ENCODE results near the gene PCMT1. TPM values are rescaled to one million over a fixed set of nuclear protein-coding genes. Genes with fewer than 3 reads are reported as not detected.

Gene PCMT1
- total and polyA plus RNA-seq, 2 donors (not counting 1 experiment from before 2014, with no cell fraction given), result 30.3 to 46.4 TPM

- Histone ChIP-seq H3K4me2 (replicated peaks; ENCODE audit: low read depth, low read length, poor library complexity, severe bottlenecking) (peak within 1 kb of the TSS; percentile 84), H3K9ac (ENCODE audit: low read length) (peak within 1 kb of the TSS; percentile 96), H2AFZ (ENCODE audit: insufficient read depth, low read depth, low read length, poor library complexity, severe bottlenecking) (peak within 1 kb of the TSS; percentile 89), H3K4me3 (ENCODE audit: control extremely low read depth in 1 of 5, extremely low read depth in 1 of 5, insufficient read depth in 1 of 5, low read depth in 2 of 5, low read length in 4 of 5) (peak within 1 kb of the TSS; percentile 80 to 92 (median 86)), H3K27me3 (replicated peaks in 1 of 4; ENCODE audit: control extremely low read depth in 1 of 4, control insufficient read depth in 3 of 4, insufficient read depth in 4 of 4, low read length in 3 of 4) (no peaks in the 10 kb centered on the region), H3K4me1 (ENCODE audit: control insufficient read depth in 2 of 2, insufficient read depth in 2 of 2, low read length in 2 of 2) (peaks cover 23% of the 10 kb centered on the region in 2 donors), H3K79me2 (ENCODE audit: control insufficient read depth, insufficient read depth, low read length) (peaks cover 59% of the 10 kb centered on the region), H3K36me3 (replicated peaks in 1 of 2; ENCODE audit: control extremely low read depth in 1 of 2, control insufficient read depth in 1 of 2, extremely low read depth in 1 of 2, insufficient read depth in 2 of 2, low read length in 1 of 2) (peaks cover 0 to 4% of the 10 kb centered on the region in 2 experiments), H3K27ac (ENCODE audit: low read length in 2 of 2) (peak within 1 kb of the TSS; percentile 79 to 92), H4K20me1 (ENCODE audit: control insufficient read depth, insufficient read depth, low read length, poor library complexity, severe bottlenecking) (peaks cover 13% of the 10 kb centered on the region), H3K9me3 (ENCODE audit: control extremely low read depth in 1 of 3, control insufficient read depth in 2 of 3, insufficient read depth in 1 of 3, low read length in 2 of 3) (no peaks in the 10 kb centered on the region)
- ChIA-PET CTCF (interaction anchor here (1.2 to 2.2 kb wide), 5 partner anchors 10 to 172 kb away, joined by 3 to 5 read pairs (median 3); partner anchors contain the start of genes GINM1, NUP43 and PPIL4), POLR2A (interaction anchor here (0.6 to 1.5 kb wide), 8 partner anchors 9 to 903 kb away, joined by 3 to 8 read pairs (median 4); partner anchors contain the start of genes GINM1, NUP43 and PPIL4)
- H3K4me1 Mint-ChIP-seq, result peaks cover 33% of the 10 kb centered on the region
- no peak for TF ChIP-seq EZH2 (IDR thresholded peaks at IDR 0.05; ENCODE audit: borderline replicate concordance, insufficient read depth, low read depth, low read length, poor library complexity, severe bottlenecking)
- TF ChIP-seq, protein P1, sequence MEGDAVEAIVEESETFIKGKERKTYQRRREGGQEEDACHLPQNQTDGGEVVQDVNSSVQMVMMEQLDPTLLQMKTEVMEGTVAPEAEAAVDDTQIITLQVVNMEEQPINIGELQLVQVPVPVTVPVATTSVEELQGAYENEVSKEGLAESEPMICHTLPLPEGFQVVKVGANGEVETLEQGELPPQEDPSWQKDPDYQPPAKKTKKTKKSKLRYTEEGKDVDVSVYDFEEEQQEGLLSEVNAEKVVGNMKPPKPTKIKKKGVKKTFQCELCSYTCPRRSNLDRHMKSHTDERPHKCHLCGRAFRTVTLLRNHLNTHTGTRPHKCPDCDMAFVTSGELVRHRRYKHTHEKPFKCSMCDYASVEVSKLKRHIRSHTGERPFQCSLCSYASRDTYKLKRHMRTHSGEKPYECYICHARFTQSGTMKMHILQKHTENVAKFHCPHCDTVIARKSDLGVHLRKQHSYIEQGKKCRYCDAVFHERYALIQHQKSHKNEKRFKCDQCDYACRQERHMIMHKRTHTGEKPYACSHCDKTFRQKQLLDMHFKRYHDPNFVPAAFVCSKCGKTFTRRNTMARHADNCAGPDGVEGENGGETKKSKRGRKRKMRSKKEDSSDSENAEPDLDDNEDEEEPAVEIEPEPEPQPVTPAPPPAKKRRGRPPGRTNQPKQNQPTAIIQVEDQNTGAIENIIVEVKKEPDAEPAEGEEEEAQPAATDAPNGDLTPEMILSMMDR (IDR thresholded peaks at IDR 0.05), result no peak
- H3K27ac Mint-ChIP-seq, result peak within 1 kb of the TSS; percentile 95
- intact Hi-C loops (cut with micrococcal nuclease), result loop anchor here (1.0 to 5.0 kb wide), 4 partner anchors 28 to 401 kb away; partner anchors contain the start of genes GINM1, NUP43 and TAB2
- no peaks in the 10 kb centered on the region for H3K27me3 Mint-ChIP-seq
- H3K9me3 Mint-ChIP-seq (ENCODE audit: insufficient read depth), result no peaks in the 10 kb centered on the region
- ATAC-seq (ENCODE audit: low read depth) (peak; percentile 92), DNase-seq (peak; percentile 91)
- peak within 1 kb of the TSS; percentile 91 for H3K4me3 Mint-ChIP-seq
- WGBS (ENCODE audit: insufficient coverage), result under 1% methylated on average over 82 of the region's 82 CpGs
Measured at GRCh38 chr6:149717588-149718458, 31.7 kb upstream of the PCMT1 start, which contains the start of gene LATS1. TSS of gene LATS1 (minus strand) at chr6:149718101. CDS start at chr6:149702126, 15,975 bp downstream.
